ENCODE data around the gene SH2D7. TPM values are rescaled to one million over a fixed set of nuclear protein-coding genes. Genes with fewer than 3 reads are reported as not detected.

The SH2D7 gene
- total and polyA plus RNA-seq, 2 donors (not counting 3 experiments of a cell fraction or from before 2014, with no cell fraction given): not detected

DNA sequence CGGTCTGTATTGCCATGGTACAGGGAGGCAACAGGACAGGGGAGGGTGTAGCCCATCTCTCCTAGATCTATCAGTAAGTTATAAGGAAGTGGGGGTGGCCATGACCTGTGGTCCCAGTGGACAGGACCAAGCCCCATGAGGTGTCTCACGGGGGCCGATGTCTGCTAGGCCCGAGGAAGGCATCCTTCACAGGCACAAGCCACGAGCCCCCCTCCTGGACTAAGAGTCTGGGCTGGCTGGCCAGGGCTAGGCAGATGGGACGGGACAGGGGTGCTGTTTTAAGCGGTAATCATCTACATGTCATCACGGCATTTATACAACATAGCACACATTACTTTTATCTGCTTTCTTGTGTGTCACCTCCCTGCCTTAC lies 12.3 kb upstream of the SH2D7 start:
- no peak for DNase-seq (ENCODE audit: low read depth, low spot score)
- H3K9ac ChIP-seq (replicated peaks; ENCODE audit: extremely low read depth, insufficient read depth, low read length): no peak overlapping the region
- no peak overlapping the region for H3K4me2 ChIP-seq (ENCODE audit: insufficient read depth, low read length)
- H3K27me3 ChIP-seq (ENCODE audit: control insufficient read depth in 2 of 2, insufficient read depth in 2 of 2, low read length in 2 of 2): no peaks in the 10 kb centered on the region
- dilution Hi-C loops (cut with MboI; ENCODE audit: extremely low pct_ligation_motif_present, low sequenced_read_pairs): no loop called here
- no TSS peak for BruUV-seq (replicated peaks)
- no peaks in the 10 kb centered on the region for H4K20me1 ChIP-seq (replicated peaks; ENCODE audit: control insufficient read depth, extremely low read depth, insufficient read depth, low read length)
- H3K36me3 ChIP-seq (ENCODE audit: control insufficient read depth in 2 of 2, extremely low read depth in 1 of 2, insufficient read depth in 2 of 2, low read length in 2 of 2): no peaks in the 10 kb centered on the region
- H3K9me3 ChIP-seq (replicated peaks; ENCODE audit: control insufficient read depth, insufficient read depth, low read length): no peaks in the 10 kb centered on the region
- H3K79me2 ChIP-seq (ENCODE audit: control insufficient read depth, insufficient read depth, low read length): peaks cover 16% of the 10 kb centered on the region
- H3K27ac ChIP-seq (ENCODE audit: insufficient read depth, low read depth, low read length): no peak overlapping the region
- no peak for FAIRE-seq
- no peak overlapping the region for H2AFZ ChIP-seq (ENCODE audit: low read depth, low read length)
- intact Hi-C loops (cut with micrococcal nuclease): no loop called here
- H3K9me1 ChIP-seq (replicated peaks; ENCODE audit: control insufficient read depth, extremely low read depth, insufficient read depth, low read length): no peaks in the 10 kb centered on the region
- ChIA-PET POLR2A (no interaction called here), CTCF (interaction anchor here (0.8 to 0.9 kb wide), 2 partner anchors 18 to 28 kb away, joined by 3 read pairs; no protein-coding TSS in a partner anchor)
- no peak overlapping the region for H3K4me3 ChIP-seq (replicated peaks in 1 of 3; ENCODE audit: insufficient read depth in 1 of 3, low read depth in 1 of 3, low read length in 3 of 3)
- H3K4me1 ChIP-seq (ENCODE audit: control insufficient read depth, extremely low read depth, insufficient read depth, low read length): peaks cover 13% of the 10 kb centered on the region
- TF ChIP-seq FOS (IDR thresholded peaks at IDR 0.05; ENCODE audit: borderline replicate concordance, insufficient read depth, low read length) (no peak), GATA2 (IDR thresholded peaks at IDR 0.05; ENCODE audit: insufficient read depth, insufficient read length, low read depth, low read length) (no peak), POLR2AphosphoS5 (IDR thresholded peaks at IDR 0.05; ENCODE audit: insufficient read depth, low read depth, low read length) (no peak), MYC (IDR thresholded peaks at IDR 0.05; ENCODE audit: low read depth, low read length) (no peak), POLR2A (IDR thresholded peaks at IDR 0.05; ENCODE audit: low read depth, low read length) (no peak), JUN (IDR thresholded peaks at IDR 0.05; ENCODE audit: borderline replicate concordance, insufficient read depth, insufficient read length, low read depth) (no peak), CTCF (IDR thresholded peaks at IDR 0.05; ENCODE audit: extremely low read depth in 1 of 2, insufficient read depth in 1 of 2, low read depth in 1 of 2, low read length in 2 of 2) (no peak), EZH2 (IDR thresholded peaks at IDR 0.05; ENCODE audit: borderline replicate concordance, low read depth, low read length, severe bottlenecking) (no peak)
- TF ChIP-seq, protein P1, sequence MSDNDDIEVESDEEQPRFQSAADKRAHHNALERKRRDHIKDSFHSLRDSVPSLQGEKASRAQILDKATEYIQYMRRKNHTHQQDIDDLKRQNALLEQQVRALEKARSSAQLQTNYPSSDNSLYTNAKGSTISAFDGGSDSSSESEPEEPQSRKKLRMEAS (IDR thresholded peaks at IDR 0.05; ENCODE audit: insufficient read depth, insufficient read length): no peak
